Activated T-cell treated with anti-CD3 and anti-CD28 coated beads, Interleukin-2, amount 50 U/mL, for 72 hours (primary cell): ENCODE data around the gene GSS. TPM values are rescaled to one million over a fixed set of nuclear protein-coding genes. Genes with fewer than 3 reads are reported as not detected.

Source experiments
- ATAC-seq, 2 donors: fragments of 150-1000 bp; cut with Tn5 transposase; replicated peaks in 1 of 2; 2 replicates each; pipeline ENCODE4 v1.10.0; 2021; ENCODE audit warnings: moderate library complexity in 2 of 2, mild to moderate bottlenecking in 1 of 2
- DNase-seq, 2 donors: peaks; one replicate each; pipeline ENCODE4 v3.0.0; 2021 to 2022; ENCODE audit warnings: mixed read lengths in 1 of 2
- H3K27ac Mint-ChIP-seq: one replicate; pipeline ENCODE4 v1.8.0; 2022; ENCODE audit warnings: mild to moderate bottlenecking, moderate library complexity, mixed read lengths
- H3K27me3 Mint-ChIP-seq: one replicate; pipeline ENCODE4 v1.8.0; 2022; ENCODE audit warnings: low read depth, mixed read lengths
- H3K36me3 Mint-ChIP-seq, 2 donors: one replicate each; pipeline ENCODE4 v1.8.0; 2022; ENCODE audit warnings: mixed read lengths in 2 of 2, mild to moderate bottlenecking in 1 of 2; ENCODE audit not compliant: insufficient read depth in 2 of 2
- H3K4me1 Mint-ChIP-seq: one replicate; pipeline ENCODE4 v1.8.0; 2022; ENCODE audit warnings: low read depth, mixed read lengths
- H3K4me3 Mint-ChIP-seq, 2 donors: one replicate each; pipeline ENCODE4 v1.8.0; 2022; ENCODE audit warnings: mild to moderate bottlenecking in 2 of 2, mixed read lengths in 2 of 2, moderate library complexity in 2 of 2
- H3K9me3 Mint-ChIP-seq, 2 donors: one replicate each; pipeline ENCODE4 v1.8.0; 2022; ENCODE audit warnings: mixed read lengths in 2 of 2
- total RNA-seq, 2 donors: library from RNA; stranded (reverse); gene quantifications; one replicate each; pipeline ENCODE4 v1.2.3, GENCODE V29; 2022

Gene GSS
- total RNA-seq = 10 to 100 TPM; 60.6 to 66.0 TPM

GRCh38 chr20:34955231-34956040, at the start of gene GSS, which contains the start of gene MYH7B:
Gene GSS (minus strand): TSS chr20:34955806. CDS start chr20:34951852, 3,954 bp downstream.
Gene MYH7B (plus strand): TSS chr20:34955868. CDS start chr20:34978006, 22,138 bp downstream.
- peak within 1 kb of the TSS; percentile 89 to 99 for H3K4me3 Mint-ChIP-seq
- H3K9me3 Mint-ChIP-seq = no peaks in the 10 kb centered on the region
- H3K4me1 Mint-ChIP-seq = peaks cover 27% of the 10 kb centered on the region
- peaks cover 0 to 7% of the 10 kb centered on the region in 2 donors for H3K36me3 Mint-ChIP-seq
- peak; percentile 95 for ATAC-seq
- H3K27me3 Mint-ChIP-seq = no peaks in the 10 kb centered on the region
- DNase-seq = peak; percentile 98 to 100
- H3K27ac Mint-ChIP-seq = peak within 1 kb of the TSS; percentile 76

- no peak overlapping the region for H3K4me3 Mint-ChIP-seq
- ATAC-seq (no peak), DNase-seq (no peak)
- H3K9me3 Mint-ChIP-seq = no peaks in the 10 kb centered on the region
- no peaks in the 10 kb centered on the region for H3K4me1 Mint-ChIP-seq
- H3K27me3 Mint-ChIP-seq = no peaks in the 10 kb centered on the region
- peaks cover 0 to 18% of the 10 kb centered on the region in 2 donors for H3K36me3 Mint-ChIP-seq
- H3K27ac Mint-ChIP-seq = no peak overlapping the region
Measured at GRCh38 chr20:35004749-35005462, 49.3 kb upstream of the GSS start.

- no peak overlapping the region for H3K27ac Mint-ChIP-seq
- no peak overlapping the region for H3K4me3 Mint-ChIP-seq
- peaks cover 0 to 15% of the 10 kb centered on the region in 2 donors for H3K36me3 Mint-ChIP-seq
Measured at GRCh38 chr20:35004051-35004725, 48.6 kb upstream of the GSS start.

GRCh38 chr20:35003211-35004031, 47.8 kb upstream of the GSS start:
- no peaks in the 10 kb centered on the region for H3K27me3 Mint-ChIP-seq
- DNase-seq (no peak), ATAC-seq (no peak)
- no peak overlapping the region for H3K27ac Mint-ChIP-seq
- no peaks in the 10 kb centered on the region for H3K9me3 Mint-ChIP-seq
- no peaks in the 10 kb centered on the region for H3K4me1 Mint-ChIP-seq
- H3K36me3 Mint-ChIP-seq = peaks cover 0 to 8% of the 10 kb centered on the region in 2 donors
- no peak overlapping the region for H3K4me3 Mint-ChIP-seq

More at GRCh38 chr20:35004051-35004725, 48.6 kb upstream of the GSS start:
- Mint-ChIP-seq H3K4me1 (no peaks in the 10 kb centered on the region), H3K9me3 (no peaks in the 10 kb centered on the region), H3K27me3 (no peaks in the 10 kb centered on the region)
- DNase-seq (no peak), ATAC-seq (no peak)

- Mint-ChIP-seq H3K36me3 (peaks cover 2 to 9% of the 10 kb centered on the region in 2 donors), H3K9me3 (no peaks in the 10 kb centered on the region), H3K4me3 (no peak overlapping the region), H3K4me1 (peaks cover 6% of the 10 kb centered on the region), H3K27ac (no peak overlapping the region), H3K27me3 (no peaks in the 10 kb centered on the region)
- DNase-seq (no peak), ATAC-seq (no peak)
Measured at GRCh38 chr20:35002426-35003210, 47.0 kb upstream of the GSS start.

GRCh38 chr20:35001596-35002362, 46.2 kb upstream of the GSS start:
- Mint-ChIP-seq H3K9me3 (no peaks in the 10 kb centered on the region), H3K36me3 (peaks cover 2 to 9% of the 10 kb centered on the region in 2 donors), H3K27me3 (no peaks in the 10 kb centered on the region), H3K27ac (no peak overlapping the region), H3K4me3 (no peak overlapping the region), H3K4me1 (peaks cover 8% of the 10 kb centered on the region)
- no peak for ATAC-seq
- DNase-seq = no peak

GRCh38 chr20:35000922-35001595, 45.5 kb upstream of the GSS start:
- Mint-ChIP-seq H3K27ac (no peak overlapping the region), H3K9me3 (no peaks in the 10 kb centered on the region), H3K4me1 (peaks cover 8% of the 10 kb centered on the region), H3K27me3 (no peaks in the 10 kb centered on the region), H3K4me3 (no peak overlapping the region), H3K36me3 (peaks cover 4 to 11% of the 10 kb centered on the region in 2 donors)
- DNase-seq = no peak
- no peak for ATAC-seq

- Mint-ChIP-seq H3K4me3 (no peak overlapping the region), H3K4me1 (peaks cover 8% of the 10 kb centered on the region), H3K27me3 (no peaks in the 10 kb centered on the region), H3K27ac (no peak overlapping the region), H3K36me3 (peaks cover 5 to 11% of the 10 kb centered on the region in 2 donors), H3K9me3 (no peaks in the 10 kb centered on the region)
- DNase-seq = no peak
- no peak for ATAC-seq
Measured at GRCh38 chr20:35000311-35000921, 44.8 kb upstream of the GSS start.

GRCh38 chr20:34999782-35000181, 44.2 kb upstream of the GSS start:
- no peak overlapping the region for H3K4me3 Mint-ChIP-seq
- H3K9me3 Mint-ChIP-seq = no peaks in the 10 kb centered on the region
- peaks cover 5 to 11% of the 10 kb centered on the region in 2 donors for H3K36me3 Mint-ChIP-seq
- DNase-seq (no peak), ATAC-seq (no peak)
- H3K4me1 Mint-ChIP-seq = peaks cover 8% of the 10 kb centered on the region
- H3K27ac Mint-ChIP-seq = no peak overlapping the region
- H3K27me3 Mint-ChIP-seq = no peaks in the 10 kb centered on the region

- Mint-ChIP-seq H3K27me3 (no peaks in the 10 kb centered on the region), H3K27ac (no peak overlapping the region), H3K9me3 (no peaks in the 10 kb centered on the region), H3K4me1 (peaks cover 8% of the 10 kb centered on the region), H3K36me3 (peaks cover 5 to 9% of the 10 kb centered on the region in 2 donors), H3K4me3 (no peak overlapping the region)
- ATAC-seq = no peak
- no peak for DNase-seq
Measured at GRCh38 chr20:34999021-34999451, 43.4 kb upstream of the GSS start.
